HepG2 (cell line): ENCODE results near the gene PAIP2. TPM values are rescaled to one million over a fixed set of nuclear protein-coding genes. Genes with fewer than 3 reads are reported as not detected.
A peak's percentile ranks its signal among the peaks of the same experiment; 100 is the strongest.

Experiments used
- ARID3A ChIP-seq: IDR thresholded peaks from 2 replicates; pipeline ENCODE4 v1.6.1; 2012; ENCODE audit warnings: low read depth, low read length, improper control_type of control experiment
- MED8 ChIP-seq: sonication (generic); formaldehyde crosslinking; IDR thresholded peaks from 2 replicates; pipeline ENCODE4 v1.8.1; 2023; ENCODE audit warnings: mild to moderate bottlenecking, missing genetic modification reagents; ENCODE audit not compliant: insufficient replicate concordance
- NCOA2 ChIP-seq: sonication (generic); formaldehyde crosslinking; IDR thresholded peaks from 2 replicates; pipeline ENCODE4 v1.8.0; 2022; ENCODE audit warnings: inconsistent platforms
- NR2F2 ChIP-seq: IDR thresholded peaks from 2 replicates; pipeline ENCODE4 v1.6.1; 2012; ENCODE audit warnings: low read depth, inconsistent platforms, borderline replicate concordance
- SNAPC5 ChIP-seq: sonication (generic); formaldehyde crosslinking; IDR thresholded peaks from 2 replicates; pipeline ENCODE4 v1.8.1; 2023; ENCODE audit warnings: mild to moderate bottlenecking, missing genetic modification reagents, borderline replicate concordance
- TBX3 ChIP-seq: fragments of 450-650 bp; IDR thresholded peaks from 2 replicates; pipeline ENCODE4 v1.6.1; 2017; ENCODE audit warnings: antibody characterized with exemption, mild to moderate bottlenecking, inconsistent platforms, borderline replicate concordance
- TOPORS ChIP-seq: sonication (generic); formaldehyde crosslinking; IDR thresholded peaks from 2 replicates; pipeline ENCODE4 v1.8.0; 2023; ENCODE audit warnings: mild to moderate bottlenecking, missing genetic modification reagents
- U2AF1 ChIP-seq: fragments of 200-400 bp; formaldehyde crosslinking; optimal IDR thresholded peaks from 2 replicates; pipeline ENCODE3; 2017; ENCODE audit warnings: mild to moderate bottlenecking, low read depth, low read length
- ZBTB1 ChIP-seq: sonication (generic); formaldehyde crosslinking; IDR thresholded peaks from 2 replicates; pipeline ENCODE4 v1.4.0; 2020; ENCODE audit warnings: missing genetic modification reagents, borderline replicate concordance
- ZBTB49 ChIP-seq: sonication (generic); formaldehyde crosslinking; IDR thresholded peaks from 2 replicates; pipeline ENCODE4 v1.4.0; 2020; ENCODE audit warnings: missing genetic modification reagents, borderline replicate concordance
- ZFX ChIP-seq: sonication (generic); formaldehyde crosslinking; IDR thresholded peaks from 2 replicates; pipeline ENCODE4 v1.4.0; 2020; ENCODE audit warnings: mild to moderate bottlenecking, low read depth, missing genetic modification reagents, moderate library complexity
- ZNF138 ChIP-seq: sonication (generic); formaldehyde crosslinking; IDR thresholded peaks from 2 replicates; pipeline ENCODE4 v1.5.0; 2020; ENCODE audit warnings: mild to moderate bottlenecking, low read depth, missing genetic modification reagents
- ZNF142 ChIP-seq: sonication (generic); formaldehyde crosslinking; IDR thresholded peaks from 2 replicates; pipeline ENCODE4 v1.4.0; 2020; ENCODE audit warnings: missing genetic modification reagents
- ZNF253 ChIP-seq: sonication (generic); formaldehyde crosslinking; IDR thresholded peaks from 2 replicates; pipeline ENCODE4 v1.8.0; 2022; ENCODE audit warnings: mild to moderate bottlenecking, missing genetic modification reagents, borderline replicate concordance
- ZNF280B ChIP-seq: sonication (generic); formaldehyde crosslinking; IDR thresholded peaks from 2 replicates; pipeline ENCODE4 v1.5.0; 2020; ENCODE audit warnings: missing genetic modification reagents, mild to moderate bottlenecking, borderline replicate concordance
- ZNF30 ChIP-seq: sonication (generic); formaldehyde crosslinking; IDR thresholded peaks from 2 replicates; pipeline ENCODE4 v1.5.0; 2020; ENCODE audit warnings: mild to moderate bottlenecking, missing genetic modification reagents
- ZNF761 ChIP-seq: sonication (generic); formaldehyde crosslinking; conservative IDR thresholded peaks from 2 replicates; pipeline ENCODE4 v1.4.0; 2020; ENCODE audit warnings: mild to moderate bottlenecking, missing genetic modification reagents
- ZSCAN29 ChIP-seq: sonication (generic); formaldehyde crosslinking; conservative IDR thresholded peaks from 2 replicates; pipeline ENCODE4 v1.4.0; 2020; ENCODE audit warnings: mild to moderate bottlenecking, missing genetic modification reagents
- polyA plus RNA-seq, 8 experiments: library from polyadenylated mRNA; depleted of rRNA in 3 of 8; stranded (reverse) in 7 of 8; unstranded in 1 of 8; fragments of >200 nt; fragmentation: Illumina TruSeq in 4 of 8; extraction: Trizol in 4 of 8; gene quantifications; 2 replicates each; pipeline versions ENCODE4 v1.2.1 to v1.2.3, GENCODE V29; 2011 to 2016; ENCODE audit warnings: low read depth in 4 of 8, missing spikeins in 1 of 8, mixed read lengths in 1 of 8; ENCODE audit not compliant: insufficient read depth in 1 of 8
- total RNA-seq, 5 experiments: library from RNA; depleted of rRNA; stranded (reverse); fragments of >200 nt; fragmentation: Illumina TruSeq; extraction: Trizol; gene quantifications; 2 replicates each; pipeline ENCODE4 v1.2.3, GENCODE V29; 2016; ENCODE audit warnings: low read depth in 1 of 5

Gene PAIP2
- total and polyA plus RNA-seq, 2 of the 13 experiments (the other 11 are each of a cell fraction or from before 2014, with no cell fraction given): 61.5 to 76.3 TPM

GRCh38 chr5:139388198-139388821 is 46.7 kb downstream of the PAIP2 start (continued):
- TF ChIP-seq ZNF142 (CRISPR knock-in tag) (no peak), ZNF30 (CRISPR knock-in tag) (no peak), TOPORS (CRISPR knock-in tag) (no peak), MED8 (CRISPR knock-in tag) (no peak), ZNF138 (no peak), ZBTB49 (CRISPR knock-in tag) (no peak), ARID3A (no peak), TBX3 (no peak), ZBTB1 (no peak), ZNF280B (CRISPR knock-in tag) (no peak), SNAPC5 (CRISPR knock-in tag) (no peak), ZFX (CRISPR knock-in tag) (peak; percentile 58), NCOA2 (CRISPR knock-in tag) (no peak; the same call in 1 of the 2 replicates), U2AF1 (no peak), NR2F2 (no peak), ZNF761 (CRISPR knock-in tag) (no peak), ZSCAN29 (CRISPR knock-in tag) (peak; percentile 95), ZNF253 (CRISPR knock-in tag) (no peak)
